Measurements from ENCODE around the gene MAN1B1. TPM values are rescaled to one million over a fixed set of nuclear protein-coding genes. Genes with fewer than 3 reads are reported as not detected.

The MAN1B1 gene
- total RNA-seq, 1 donor from 2014 or later: 67.6 TPM

DNA sequence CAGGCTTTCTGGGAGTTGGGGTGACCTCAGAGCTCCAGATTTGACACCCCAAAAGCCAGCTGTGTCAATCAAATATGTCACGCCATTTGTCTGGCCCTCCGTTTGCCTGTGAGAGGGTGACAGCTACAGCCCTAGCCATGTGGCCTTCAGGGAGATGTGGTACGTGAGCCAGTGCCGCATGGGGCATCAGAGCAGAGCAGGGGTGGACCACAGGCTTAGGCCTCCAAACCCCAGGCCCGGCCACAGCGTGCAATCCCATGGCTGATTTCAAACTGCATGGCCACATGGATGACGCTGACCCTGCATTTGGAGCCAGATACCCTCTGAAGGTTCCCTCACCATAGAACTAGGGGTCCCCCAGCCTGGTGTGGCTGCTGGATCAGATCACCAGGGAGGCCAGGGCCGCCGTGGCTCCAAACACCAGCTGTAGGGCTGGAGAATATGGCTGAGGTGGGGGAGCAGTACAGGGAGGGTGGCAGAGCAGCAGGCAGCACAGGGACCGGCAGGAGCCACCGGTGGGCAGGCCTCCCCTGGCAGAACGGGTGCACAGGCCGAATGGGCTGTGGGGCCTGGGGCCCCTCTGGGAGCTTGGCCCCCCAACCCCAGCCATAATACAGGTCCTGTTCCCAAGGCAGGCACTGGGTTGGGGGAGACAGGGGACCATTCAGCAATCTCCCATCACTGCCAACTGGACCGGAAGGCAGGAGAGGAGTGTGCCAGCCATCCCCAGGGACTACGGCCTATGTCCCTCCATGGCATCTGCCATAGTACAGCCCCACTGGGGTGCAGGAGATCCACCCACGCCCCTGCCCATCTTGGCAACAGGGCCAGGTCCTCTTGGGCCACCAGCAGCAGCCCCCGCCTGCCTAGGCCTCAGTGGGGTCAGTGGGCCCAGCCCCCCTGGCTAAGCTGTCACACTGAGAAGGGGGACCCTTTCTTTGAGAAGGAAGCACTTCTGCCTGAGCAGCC is 18.0 kb upstream of the MAN1B1 start:
- DNase-seq (ENCODE audit: low read depth): no peak

DNA sequence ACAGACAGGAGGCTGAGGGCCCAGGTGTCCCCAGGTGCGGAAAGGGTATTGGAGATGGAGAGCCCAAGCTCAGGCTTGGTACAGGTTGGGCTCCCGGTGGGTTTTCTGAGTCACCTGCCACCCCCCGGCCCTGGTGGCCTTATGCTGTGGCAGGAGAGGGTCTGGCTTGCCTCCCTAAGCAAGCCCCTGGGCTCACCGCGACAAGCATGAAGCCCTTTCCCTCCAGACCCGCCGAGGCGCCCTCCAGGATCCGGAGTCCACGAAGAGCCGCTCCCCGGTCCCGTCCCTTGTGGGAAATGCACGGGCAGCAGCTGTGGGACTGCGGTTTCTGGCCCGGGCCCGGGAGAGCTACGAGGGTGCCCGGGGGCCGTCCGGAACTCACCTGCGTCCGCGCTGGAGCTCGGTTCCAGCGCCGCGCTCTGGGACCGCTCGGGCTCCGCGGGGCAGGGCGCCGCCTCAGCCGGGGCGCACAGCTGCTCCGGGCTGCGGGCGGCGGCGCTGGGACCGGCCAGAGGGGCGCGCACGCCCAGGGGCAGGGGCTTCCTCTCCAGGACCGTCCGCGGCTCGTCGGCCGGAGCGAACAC is 17.2 kb upstream of the MAN1B1 start:
- DNase-seq (ENCODE audit: low read depth): no peak

DNA sequence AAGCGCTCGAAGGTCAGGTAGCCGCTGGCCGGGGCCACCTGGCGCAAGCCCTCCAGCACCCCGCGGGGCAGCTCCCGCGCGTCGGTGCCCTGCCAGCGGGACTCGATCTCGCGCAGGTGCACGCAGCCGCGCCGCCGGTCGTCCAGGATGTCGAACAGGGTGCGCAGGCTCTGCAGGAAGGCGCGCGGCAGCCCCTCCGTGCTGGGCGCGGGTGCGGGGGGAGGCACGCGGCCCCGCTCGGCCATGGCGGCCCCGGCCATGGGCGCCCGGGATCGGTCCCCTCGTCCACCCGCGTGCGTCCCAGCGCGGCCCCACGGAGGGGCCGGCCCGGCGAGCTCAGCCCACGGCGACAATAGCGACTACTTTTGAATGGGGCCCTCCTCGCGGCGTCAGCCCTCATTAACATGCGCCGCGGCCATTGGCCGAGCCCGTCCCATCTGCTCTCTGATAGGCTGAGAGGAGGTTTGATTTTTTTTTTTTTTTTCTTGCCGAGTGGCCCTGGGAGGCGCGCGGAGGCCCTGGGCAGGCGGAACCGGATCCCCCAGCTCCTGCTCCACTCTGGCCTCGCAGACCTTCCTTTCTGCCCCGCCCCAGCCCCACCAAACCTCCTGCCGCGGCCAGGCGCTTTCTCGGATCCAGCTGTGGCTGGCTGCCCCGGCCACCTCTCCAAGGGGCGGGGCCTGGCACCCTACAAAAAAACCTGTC is 16.4 kb upstream of the MAN1B1 start, which contains the start of gene SAPCD2:
SAPCD2 (minus strand) TSS at position 357 of the 705 bp plus-strand sequence; CDS start at position 260, 97 bp downstream.
- peak; percentile 67 for DNase-seq (ENCODE audit: low read depth)

DNA sequence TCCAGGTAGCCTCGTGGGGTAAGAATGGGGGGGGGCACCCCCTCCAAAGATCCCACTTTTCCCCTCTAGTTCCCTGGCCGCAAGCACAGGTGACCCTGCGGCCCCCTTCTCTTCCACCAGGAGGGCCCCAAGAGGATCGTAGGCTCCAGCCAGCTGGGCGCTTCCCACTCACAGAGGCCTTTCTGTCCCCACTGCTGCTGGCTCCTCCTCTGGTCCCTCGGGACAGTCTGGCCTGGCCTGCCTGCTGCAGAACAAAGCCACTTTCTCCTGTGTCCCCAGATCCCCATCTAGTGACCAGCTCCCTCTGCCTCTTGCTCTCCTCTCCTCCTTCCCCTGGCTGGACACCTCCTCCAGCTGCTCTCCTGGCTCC is 15.9 kb upstream of the MAN1B1 start:
- DNase-seq (ENCODE audit: low read depth): no peak

DNA sequence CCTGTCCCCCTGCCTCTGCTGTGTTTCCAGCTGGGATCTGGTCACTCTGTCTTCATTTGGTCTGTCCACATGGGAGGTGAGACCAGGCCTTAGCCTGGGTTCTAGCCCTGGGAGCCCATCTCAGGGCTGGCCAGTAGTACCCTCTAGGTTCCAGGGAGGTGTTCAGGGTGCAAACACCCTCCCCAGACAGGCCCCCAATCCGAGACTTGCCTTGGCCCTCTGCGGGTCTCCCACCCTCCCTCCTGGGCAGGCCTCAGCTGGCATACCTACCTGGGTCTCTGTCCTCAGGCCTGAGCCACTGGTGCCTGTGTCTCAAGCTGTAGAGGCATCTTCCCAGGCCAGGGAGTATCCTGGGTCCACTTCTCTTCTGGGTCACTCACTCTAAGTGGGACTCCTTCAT is 15.5 kb upstream of the MAN1B1 start:
- no peak for DNase-seq (ENCODE audit: low read depth)

DNA sequence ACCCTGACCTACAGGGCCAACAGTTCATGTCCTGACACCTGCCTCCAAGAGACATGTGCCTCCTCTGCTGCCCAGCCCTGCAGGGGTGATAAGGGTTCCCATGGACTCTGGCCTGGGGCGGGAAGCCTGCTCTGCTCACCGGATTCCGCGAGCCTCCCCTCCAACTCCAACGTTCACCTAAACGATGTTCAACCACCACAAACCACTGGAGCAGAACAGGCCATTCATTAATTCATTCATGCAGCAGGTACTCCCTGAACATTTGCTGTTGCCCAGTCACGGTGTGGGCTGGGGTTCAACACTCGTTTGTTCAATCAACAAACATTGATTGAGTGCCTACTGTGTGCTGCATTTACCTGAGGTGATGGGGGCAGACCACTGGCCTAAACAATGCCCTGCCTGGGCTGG is 12.8 kb upstream of the MAN1B1 start:
- no peak for DNase-seq (ENCODE audit: low read depth)

DNA sequence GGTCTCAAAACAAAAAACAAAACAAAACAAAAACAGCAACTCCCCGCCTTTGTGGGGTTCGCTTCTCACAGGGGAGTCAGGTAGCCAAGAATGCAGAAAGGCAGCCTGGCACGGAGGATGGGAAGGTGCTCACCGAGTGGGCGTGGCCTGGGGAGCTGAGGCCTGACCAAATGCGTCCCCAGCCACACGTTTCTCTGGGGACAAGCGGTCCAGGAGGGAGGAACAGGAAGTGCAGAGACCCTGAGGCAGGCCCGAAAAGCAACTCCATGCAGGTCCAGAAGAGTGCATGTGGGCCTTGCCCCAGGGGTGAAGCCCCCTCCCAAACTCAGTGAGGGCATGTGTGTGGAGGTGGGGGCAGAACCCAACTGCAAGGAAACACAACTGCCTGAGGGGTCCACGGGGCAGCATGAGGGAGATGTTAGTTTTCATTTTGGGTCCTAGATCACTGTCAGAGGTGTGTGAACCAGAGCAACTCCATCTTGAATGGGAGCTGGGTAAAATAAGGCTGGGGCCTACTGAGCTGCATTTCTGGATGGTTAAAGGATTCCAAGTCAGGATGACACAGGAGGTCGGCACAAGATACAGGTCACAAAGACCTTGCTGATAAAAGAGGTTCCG is 12.0 kb upstream of the MAN1B1 start:
- DNase-seq (ENCODE audit: low read depth): no peak

DNA sequence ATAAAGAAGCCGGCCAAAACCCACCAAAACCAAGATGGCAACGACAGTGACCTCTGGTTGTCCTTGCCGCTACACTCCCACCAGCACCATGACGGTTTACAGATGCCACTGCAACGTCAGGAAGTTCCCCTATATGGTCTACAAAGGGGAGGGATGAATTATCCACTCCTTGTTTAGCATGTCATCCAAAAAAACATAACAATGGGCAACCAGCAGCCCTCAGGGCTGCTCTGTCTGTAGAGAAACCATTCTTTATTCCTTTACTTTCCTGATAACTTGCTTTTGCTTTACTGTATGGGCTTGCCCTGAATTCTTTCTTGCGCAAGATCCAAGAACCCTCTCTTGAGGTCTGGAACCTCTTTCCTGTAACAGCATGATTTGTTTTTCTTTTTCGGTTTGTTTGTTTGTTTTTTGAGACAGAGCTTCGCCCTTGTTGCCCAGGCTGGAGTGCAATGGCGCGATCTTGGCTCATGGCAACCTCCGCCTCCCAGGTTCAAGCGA is 11.5 kb upstream of the MAN1B1 start:
- no peak for DNase-seq (ENCODE audit: low read depth)

DNA sequence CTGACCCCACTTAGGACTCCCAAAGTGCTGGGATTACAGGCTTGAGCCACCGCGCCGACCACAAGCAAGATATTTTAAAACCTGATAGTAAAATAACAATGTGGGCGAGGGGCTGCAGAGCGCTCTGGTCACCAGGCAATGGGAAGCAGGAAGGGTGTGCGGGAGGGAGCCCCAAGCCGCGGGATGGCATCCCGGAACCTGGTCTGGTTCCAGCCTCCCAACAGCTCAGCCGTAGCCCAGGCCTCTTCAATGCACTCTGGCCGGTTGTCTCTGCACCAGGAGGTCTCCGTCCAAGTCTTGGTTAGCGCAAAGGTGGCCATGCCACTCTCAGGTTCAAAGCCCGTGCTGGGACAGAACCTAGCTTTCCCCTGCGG is 10.2 kb upstream of the MAN1B1 start:
- no peak for DNase-seq (ENCODE audit: low read depth)

DNA sequence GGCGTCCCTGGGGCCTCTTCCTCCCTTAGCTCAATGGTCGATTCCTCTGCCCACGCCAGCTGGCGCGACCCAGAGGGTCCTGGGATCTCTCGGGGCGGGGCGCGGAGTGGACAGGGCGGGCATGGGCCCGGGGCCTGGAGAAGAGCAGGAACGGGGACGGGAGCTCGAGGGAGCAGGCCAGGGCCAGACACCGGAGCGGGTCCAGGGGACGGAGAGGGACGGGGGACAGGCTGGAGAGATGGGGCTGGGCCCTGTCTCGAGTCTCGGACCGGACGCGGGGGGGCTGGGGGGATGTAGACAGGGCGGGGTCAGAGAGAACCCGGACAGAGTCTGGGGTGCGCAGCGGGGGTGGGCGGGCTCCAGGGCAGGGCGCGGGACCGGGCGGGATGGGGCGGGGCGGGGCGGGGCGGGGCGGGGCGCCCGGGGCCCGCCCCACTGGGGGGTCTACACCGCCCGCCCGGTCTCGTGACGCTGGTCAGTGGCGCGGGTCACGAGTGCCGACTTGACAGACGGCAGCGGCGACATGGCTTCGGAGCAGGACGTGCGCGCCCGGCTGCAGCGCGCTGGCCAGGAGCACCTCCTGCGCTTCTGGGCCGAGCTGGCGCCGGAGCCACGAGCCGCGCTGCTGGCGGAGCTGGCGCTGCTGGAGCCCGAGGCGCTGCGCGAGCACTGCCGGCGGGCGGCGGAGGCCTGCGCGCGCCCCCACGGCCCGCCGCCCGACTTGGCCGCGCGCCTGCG is 9.6 kb upstream of the MAN1B1 start, which contains the start of gene UAP1L1:
UAP1L1 (plus strand) TSS at position 508 of the 738 bp plus-strand sequence; CDS start at position 524, 16 bp downstream.
- no peak for DNase-seq (ENCODE audit: low read depth)

DNA sequence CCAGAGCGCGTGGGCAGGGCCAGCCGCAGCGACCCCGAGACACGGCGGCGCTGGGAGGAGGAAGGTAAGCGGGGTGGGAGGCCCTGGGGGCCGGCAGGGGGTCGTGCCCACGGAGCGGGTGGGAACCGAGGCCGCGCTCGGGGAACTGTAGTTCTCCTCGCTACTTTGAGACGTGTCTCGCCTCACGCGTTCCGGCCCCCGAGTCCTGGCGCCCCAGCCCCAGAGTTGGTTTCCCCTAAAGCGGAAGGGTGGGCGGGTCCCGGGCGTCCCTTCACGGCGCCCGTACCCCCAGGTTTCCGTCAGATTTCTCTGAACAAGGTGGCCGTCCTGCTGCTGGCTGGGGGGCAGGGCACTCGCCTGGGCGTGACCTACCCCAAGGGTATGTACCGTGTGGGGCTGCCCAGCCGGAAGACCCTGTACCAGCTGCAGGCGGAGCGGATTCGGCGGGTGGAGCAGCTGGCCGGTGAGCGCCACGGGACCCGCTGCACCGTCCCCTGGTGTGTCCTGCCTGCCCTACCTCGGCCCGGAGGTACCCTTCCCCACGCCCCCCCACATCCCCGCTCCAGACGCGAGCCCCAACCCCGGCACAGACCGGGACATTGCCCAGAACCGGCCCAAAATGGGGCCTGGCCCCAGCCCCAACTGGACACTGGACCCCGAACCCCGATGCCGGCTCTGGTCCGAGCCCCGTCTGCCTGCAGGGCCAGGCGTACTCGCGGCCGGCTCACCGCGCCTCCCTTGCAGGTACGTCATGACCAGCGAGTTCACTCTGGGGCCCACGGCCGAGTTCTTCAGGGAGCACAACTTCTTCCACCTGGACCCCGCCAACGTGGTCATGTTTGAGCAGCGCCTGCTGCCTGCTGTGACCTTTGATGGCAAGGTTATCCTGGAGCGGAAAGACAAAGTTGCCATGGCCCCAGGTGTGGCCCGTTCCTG is 8.8 kb upstream of the MAN1B1 start:
- no peak for DNase-seq (ENCODE audit: low read depth)

DNA sequence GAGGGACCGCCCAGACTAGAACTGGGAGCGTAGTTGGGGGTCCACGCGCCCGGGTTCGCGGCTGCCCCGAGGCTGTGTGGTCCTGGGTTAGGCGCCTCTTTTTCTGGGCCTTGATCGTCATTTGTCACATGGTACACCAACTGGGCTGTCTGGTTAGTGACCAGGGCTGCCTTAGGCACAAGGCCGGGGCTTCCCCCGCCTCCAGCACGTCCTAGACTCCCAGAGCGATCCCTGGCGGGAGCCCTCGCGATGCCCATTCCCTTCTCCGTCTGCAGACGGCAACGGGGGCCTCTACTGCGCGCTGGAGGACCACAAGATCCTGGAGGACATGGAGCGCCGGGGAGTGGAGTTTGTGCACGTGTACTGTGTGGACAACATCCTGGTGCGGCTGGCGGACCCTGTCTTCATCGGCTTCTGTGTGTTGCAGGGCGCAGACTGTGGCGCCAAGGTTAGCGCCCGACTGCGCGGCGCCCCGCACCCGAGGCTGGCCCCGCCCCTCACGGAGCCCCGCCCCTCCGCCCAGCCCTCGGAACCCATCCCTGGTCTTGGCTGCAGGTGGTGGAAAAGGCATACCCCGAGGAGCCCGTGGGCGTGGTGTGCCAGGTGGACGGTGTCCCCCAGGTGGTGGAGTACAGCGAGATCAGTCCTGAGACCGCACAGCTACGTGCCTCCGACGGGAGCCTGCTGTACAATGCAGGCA is 7.9 kb upstream of the MAN1B1 start:
- no peak for DNase-seq (ENCODE audit: low read depth)

DNA sequence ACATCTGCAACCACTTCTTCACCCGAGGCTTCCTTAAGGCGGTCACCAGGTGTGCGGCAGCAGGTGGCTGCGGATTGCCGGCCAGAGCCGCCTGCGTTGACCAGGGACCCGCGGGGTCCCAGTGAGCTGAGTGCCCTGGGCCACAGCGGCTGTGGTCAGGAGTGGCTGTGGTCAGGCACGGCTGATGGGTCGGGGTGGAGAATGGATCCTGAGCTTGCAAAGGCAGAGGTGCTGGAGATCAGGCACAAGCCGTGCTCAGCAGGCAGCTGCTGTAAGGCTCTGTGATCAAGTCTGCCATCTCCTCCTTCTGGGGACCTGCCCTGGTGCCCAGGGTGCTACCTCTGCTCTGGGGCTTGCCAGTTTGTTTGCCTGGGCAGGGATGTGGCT is 7.4 kb upstream of the MAN1B1 start:
- no peak for DNase-seq (ENCODE audit: low read depth)

DNA sequence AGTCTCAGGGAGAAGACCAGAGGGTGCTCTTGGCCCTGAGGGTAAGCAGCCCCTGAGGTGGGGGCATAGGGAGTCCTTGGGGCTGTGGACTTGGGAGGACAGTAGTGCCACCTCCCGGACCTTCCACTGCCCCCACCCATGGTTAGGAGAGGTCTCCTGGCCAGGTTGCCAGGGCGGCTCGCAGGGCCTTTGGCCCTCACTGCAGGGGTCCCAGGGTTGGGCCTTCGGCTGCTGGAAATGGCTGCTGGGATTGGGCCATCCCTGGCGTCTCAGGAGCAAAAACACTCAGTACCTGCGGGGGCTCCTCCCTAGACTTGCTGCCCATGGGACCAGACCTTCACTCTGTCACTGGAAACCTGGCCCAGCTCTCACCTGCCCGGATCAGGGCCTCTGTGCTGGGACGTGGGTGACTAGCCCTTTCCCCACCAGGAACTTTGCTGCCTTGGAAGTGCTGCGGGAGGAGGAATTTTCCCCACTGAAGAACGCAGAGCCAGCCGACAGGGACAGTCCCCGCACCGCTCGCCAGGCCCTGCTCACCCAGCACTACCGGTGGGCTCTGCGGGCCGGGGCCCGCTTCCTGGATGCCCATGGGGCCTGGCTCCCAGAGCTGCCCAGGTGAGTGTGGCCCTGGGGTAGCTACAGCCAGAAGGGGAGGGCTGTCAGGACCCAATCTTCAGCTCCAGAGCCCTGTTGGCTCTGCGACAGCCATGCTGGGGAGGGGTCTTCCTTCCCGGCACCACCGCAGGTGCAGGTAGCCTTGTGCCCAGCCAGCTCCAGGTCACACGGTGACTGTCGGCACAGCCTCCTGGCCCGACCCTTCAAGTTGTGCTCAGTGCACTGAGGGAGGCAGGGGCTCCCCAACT is 6.3 kb upstream of the MAN1B1 start:
- DNase-seq (ENCODE audit: low read depth): no peak

DNA sequence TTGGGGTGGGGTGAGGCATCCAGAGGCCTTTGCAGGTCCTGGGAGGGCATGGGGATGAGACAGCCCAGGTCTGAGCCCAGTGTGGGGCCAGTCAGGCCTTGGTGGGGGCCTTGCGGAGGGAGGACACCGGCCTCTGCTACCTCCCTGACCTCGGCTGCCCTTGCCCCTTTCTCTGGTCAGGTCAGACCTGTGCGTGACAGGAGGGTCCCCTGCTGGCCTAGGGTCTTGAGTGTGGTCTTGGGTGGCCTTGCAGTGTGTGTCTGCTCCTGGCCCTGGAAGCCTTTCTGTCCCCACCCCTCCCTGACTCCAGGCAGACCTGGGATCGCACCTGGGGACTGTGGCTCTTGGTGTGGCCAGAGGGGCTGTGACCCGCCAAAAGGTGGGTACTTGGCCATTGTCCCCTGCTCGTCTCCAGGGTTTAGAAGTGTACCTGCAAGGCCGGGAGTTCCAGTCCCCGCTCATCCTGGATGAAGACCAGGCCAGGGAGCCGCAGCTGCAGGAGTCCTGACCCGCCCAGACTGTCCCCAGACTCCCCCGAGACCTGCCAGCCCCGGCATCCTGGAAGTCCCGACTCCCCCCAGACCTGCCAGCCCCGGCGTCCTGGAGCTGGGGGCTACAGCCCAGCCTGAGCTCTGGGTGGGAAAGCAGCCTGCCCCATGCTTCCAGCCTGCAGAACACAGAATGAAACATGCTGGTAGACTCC is 4.4 kb upstream of the MAN1B1 start:
- no peak for DNase-seq (ENCODE audit: low read depth)

DNA sequence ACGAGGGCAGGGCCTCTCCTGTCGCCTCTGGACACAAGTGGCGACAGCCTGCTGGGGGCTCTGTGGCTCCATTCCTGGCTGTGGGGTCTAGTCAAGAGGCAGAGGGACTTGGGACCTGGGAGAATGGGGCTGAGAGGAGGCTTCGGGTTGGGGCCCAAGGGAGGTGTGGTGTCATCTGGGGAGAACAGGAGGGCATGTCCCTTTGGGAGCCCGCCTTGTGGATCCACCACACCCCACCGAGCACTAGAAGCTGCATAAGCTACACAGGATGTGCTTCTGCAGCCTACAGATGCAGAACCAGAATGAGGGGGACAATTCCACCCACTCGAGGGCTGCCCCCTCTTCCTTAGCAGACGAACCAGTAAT is 3.9 kb upstream of the MAN1B1 start:
- DNase-seq (ENCODE audit: low read depth): no peak

DNA sequence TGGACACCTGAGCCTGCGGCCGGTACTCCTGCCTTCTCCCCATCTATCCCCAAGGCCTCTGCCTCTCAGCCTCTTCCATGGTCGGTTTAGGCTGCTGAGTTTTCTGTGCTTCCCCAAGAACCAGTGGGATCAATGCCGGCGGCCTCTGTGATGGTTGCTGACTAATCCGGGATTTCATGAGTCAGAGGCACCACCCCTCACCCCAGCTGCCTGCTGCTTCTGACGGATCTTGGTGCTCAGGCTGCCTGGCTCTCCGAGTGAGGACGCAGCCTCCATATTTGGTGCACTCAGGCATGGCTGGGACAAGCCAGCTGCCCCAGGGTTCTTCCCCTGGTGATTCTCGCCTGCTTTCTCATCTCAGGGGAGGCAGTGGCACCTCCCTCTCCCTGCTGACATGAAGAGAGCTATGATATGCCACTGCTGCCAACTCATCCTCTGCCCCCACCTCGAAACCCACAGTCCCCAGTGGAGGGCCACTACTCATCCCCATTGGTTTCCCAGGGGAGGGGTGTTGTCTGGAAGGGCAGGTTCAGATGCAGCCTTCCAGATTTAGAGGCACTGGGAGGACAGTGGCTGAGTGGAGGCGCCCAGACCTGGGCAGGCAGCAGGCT is 3.3 kb upstream of the MAN1B1 start:
- DNase-seq (ENCODE audit: low read depth): peak; percentile 97
